ENCODE results near the gene STARD3. TPM values are rescaled to one million over a fixed set of nuclear protein-coding genes. Genes with fewer than 3 reads are reported as not detected.
A peak's percentile ranks its signal among the peaks of the same experiment; 100 is the strongest.

STARD3 gene
- total RNA-seq, 1 donor from 2014 or later = 32.7 TPM

DNA sequence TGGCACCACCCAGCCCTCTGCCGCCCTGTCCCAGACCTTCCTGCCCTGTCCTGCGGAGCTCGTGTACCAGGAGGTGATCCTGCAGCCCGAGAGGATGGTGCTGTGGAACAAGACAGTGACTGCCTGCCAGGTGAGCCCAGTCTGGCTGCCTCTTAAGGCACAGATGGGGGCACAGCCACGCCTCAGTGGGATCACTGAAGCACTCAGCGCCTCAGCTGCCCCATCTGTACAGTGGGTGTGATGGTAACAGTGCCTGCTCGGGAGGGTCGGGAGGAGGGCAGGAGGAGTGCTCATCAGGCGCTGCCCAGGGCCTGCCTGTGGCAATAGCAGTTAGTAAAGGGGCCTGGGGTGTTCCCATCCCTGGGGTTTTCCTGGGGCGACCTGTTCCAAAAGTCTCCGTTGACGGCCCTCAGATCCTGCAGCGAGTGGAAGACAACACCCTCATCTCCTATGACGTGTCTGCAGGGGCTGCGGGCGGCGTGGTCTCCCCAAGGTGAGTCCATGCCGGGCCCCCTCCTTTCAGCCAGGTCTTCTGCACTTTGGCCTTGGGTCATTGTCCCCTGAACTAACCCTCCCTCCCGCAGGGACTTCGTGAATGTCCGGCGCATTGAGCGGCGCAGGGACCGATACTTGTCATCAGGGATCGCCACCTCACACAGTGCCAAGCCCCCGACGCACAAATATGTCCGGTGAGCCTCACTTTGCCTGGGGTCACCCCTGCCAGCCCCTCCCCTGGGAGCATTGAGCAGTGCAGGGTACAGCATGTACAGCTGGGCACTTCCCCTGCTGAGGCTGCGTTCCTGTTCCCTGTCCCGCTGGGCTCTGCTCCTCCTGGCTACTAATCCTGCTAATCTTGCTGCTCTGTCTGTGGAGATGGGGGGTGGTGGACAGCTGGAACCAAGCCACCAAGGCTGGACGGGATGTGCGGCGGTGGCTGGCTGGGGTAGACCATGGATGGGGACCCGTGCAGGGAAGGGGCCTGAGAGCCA, 23.7 kb downstream of the STARD3 start:
- peak in 1 of 2 donors; percentile 26 for DNase-seq (ENCODE audit: low read depth in 2 of 2)

DNA sequence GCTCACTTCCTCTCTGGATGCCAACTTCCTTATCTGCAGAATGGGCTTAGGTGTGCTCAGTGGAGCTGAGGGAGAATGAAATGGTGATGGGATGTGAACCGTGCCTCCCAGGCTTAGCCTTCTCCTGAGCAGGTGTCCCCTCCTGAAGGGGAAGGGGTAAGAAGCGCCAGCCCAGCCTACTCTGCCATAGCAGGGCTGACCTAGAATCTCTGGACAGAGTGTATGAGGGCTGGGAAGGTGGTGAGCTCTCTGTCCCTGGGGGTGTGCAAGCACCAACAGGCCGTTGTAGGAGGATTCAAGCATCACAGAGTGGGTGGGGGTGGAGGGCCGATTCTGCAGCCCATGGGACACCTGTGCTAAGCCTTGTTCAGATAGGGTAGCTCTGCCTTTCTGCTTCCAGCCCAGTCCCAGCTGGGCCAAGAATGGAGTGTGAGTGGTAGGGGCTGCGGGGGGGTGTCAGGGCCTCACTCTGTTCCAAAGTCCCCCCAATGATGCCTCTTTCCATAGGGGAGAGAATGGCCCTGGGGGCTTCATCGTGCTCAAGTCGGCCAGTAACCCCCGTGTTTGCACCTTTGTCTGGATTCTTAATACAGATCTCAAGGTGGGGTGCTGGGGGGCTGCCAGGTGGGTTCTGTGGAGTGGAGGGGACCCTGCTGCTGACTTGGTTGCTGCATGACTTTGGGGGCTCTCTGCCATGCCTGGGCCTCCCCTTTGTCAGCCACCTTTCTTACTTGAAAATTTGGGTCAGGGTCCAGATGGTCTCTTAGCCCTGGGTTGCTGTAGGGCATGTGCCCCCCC, 25.0 kb downstream of the STARD3 start:
- no peak for DNase-seq (ENCODE audit: low read depth in 2 of 2)

DNA sequence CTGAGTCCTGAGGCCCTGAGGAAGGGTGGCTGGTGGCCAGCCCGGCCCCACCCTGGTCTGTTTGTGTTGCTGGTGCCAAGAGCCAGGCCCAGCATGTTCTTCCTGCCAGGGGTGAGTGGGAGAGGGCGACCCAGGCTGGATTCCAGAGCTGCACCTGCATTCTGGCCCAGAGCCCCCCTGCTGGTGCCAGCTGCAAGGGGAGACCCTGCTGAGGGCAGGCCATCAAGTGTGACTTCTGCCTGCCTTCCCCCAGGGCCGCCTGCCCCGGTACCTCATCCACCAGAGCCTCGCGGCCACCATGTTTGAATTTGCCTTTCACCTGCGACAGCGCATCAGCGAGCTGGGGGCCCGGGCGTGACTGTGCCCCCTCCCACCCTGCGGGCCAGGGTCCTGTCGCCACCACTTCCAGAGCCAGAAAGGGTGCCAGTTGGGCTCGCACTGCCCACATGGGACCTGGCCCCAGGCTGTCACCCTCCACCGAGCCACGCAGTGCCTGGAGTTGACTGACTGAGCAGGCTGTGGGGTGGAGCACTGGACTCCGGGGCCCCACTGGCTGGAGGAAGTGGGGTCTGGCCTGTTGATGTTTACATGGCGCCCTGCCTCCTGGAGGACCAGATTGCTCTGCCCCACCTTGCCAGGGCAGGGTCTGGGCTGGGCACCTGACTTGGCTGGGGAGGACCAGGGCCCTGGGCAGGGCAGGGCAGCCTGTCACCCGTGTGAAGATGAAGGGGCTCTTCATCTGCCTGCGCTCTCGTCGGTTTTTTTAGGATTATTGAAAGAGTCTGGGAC, 25.8 kb downstream of the STARD3 start:
- DNase-seq (ENCODE audit: low read depth in 2 of 2) = no peak

DNA sequence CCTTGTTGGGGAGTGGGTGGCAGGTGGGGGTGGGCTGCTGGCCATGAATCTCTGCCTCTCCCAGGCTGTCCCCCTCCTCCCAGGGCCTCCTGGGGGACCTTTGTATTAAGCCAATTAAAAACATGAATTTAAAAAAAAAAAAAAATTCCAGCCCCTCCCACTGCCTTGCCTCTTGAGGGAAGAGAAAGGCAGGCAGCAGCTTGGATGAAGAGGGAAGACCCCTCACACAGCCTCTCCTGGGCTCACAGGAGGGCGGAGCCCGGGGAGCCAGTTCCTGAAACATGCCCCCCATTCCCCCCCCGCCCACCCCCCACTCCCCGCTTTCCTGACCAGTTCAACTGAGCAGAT, 26.4 kb downstream of the STARD3 start:
- DNase-seq (ENCODE audit: low read depth in 2 of 2) = no peak

DNA sequence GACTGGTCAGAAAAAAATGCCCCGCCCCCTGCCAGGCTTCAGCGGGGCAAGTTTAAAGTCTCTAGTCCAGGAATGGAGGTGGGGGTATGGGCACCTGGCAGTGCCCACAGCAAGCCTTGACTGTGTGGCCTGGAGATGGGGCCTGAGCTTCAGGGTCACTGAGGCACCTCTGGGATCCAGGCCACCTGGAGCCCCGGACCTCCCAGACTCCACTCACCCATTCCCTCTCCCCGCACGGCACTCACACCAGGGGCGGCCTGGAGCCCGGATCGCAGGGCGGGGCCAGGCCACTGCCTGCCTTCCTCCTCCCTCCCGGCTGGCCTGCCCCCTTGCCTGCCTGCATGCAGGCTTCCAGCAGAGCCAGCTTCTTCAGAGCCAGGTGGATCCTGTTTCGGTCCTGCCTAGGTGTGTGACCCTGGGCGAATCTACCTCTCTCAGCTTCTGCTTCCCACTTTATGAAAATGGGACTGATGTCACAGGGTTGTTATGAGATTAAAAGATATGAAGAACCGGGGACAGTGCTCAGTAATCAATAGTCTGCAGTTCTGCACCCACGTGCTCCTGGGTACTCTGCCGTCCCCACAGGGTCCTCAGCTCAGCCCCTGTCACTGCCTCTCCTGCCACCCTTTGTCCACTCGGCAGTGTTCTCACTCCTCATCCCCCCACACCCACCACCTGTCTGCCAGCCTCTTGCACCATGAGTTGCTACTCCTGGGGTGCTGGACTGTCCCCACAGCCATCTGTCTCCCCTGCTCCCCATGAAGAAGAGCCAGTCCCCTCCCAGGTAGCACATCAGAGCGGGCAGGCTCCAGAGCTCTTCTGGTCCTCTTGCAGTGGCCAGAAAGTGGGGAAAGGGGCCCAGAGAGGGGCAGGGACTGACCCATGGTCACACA, 27.0 kb downstream of the STARD3 start:
- peak in 1 of 2 donors; percentile 36 for DNase-seq (ENCODE audit: low read depth in 2 of 2)

DNA sequence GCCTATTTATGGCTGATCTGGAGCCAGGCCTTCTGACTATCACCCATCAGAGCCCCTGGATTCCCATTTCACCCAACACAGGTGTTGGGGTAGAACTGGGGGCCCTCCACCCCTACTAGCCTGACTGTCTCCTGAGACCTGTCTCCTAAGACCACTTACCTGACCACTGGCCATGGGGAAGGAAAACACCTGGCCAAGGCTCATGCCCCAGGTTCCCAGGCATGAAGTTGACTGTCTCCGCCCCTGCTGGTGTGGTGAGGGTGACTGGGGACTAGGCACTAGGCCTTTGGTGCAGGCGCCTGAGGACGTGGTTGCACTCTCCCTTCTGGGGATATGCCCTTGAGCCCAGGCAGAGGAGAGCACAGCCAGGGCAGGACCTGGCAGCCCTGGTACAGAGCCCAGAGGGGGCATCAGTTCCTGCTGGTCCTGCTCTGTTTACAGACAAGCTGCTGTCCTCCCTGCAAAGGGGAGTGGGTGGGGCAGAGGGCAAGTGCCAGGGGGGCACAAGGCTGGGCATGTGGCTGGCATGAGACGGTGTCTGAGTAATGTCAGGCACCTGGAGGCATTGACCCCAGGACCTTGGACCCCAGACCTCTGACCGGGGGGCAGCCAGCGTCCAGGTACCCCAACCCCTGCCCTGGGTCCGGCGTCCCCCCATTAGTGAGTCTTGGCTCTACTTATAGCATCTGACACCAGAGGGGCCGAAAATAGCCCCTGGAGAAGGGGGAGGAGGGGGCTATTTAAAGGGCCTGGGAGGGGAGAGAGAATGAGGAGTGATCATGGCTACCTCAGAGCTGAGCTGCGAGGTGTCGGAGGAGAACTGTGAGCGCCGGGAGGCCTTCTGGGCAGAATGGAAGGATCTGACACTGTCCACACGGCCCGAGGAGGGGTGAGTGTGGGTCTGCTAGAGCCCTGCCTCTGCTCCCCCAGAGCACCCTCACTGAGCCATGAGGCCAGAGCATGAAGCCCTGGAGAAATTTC, 27.9 kb downstream of the STARD3 start, which contains the start of gene TCAP:
Gene TCAP (plus strand): TSS at position 769 of the 981 bp plus-strand sequence. CDS start 11 bp downstream, at position 780.
- no peak for DNase-seq (ENCODE audit: low read depth in 2 of 2)

DNA sequence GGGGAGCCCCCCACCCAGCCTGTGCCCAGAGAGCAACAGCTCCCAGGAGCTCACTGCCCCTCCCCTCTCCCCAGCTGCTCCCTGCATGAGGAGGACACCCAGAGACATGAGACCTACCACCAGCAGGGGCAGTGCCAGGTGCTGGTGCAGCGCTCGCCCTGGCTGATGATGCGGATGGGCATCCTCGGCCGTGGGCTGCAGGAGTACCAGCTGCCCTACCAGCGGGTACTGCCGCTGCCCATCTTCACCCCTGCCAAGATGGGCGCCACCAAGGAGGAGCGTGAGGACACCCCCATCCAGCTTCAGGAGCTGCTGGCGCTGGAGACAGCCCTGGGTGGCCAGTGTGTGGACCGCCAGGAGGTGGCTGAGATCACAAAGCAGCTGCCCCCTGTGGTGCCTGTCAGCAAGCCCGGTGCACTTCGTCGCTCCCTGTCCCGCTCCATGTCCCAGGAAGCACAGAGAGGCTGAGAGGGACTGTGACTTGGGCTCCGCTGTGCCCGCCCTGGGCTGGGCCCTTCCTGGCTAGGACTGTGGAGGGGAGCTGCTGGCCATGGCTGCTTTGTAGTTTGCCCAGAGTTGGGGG, 28.8 kb downstream of the STARD3 start:
- no peak for DNase-seq (ENCODE audit: low read depth in 2 of 2)

DNA sequence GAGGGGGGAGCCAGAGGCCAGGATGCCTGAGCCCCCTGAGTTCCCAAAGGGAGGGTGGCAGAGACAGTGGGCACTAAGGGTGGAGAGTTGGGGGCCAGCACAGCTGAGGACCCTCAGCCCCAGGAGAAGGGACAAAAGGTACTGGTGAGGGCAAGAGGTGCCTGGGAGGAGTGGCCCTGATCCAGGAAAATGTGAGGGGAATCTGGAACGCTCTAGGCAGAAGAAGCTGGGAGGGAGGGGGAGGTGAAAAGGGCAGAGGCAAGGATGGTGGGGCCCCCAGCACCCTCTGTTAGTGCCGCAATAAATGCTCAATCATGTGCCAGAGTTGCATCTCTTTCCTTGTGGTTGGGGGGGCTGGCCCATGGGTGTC, 29.3 kb downstream of the STARD3 start:
- DNase-seq (ENCODE audit: low read depth in 2 of 2) = no peak

DNA sequence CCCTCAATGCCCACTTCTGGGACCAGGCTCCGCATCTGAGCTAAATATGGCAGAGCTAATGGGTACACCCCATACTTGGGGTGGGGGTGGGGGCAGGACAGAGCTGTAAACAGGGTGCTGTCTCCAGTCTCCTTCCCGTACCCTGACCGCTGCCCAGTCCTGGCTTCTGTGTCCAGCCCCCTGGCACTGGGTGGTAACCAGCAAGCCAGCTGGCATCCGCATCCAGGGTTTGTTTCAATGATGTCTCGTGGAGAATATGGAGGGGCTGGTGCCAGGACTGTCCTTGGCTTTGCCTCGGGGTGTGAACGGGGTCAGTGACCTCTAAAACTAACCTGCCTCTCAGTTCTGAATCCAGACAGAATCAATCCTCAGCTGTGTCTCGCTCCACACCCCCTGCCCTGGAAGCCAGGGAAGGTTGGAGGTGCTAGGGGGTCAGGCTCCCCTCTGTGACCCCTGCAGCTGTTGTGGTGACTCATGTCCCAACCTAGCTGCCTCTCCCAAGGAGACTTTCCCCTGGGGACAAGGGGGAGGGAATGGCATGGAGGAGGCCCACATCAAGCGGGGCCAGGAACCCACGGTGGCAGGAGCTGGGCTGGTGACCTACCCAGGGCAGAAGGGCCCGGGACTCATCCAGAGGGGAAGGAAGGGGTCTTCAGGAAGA, 29.8 kb downstream of the STARD3 start:
- no peak for DNase-seq (ENCODE audit: low read depth in 2 of 2)

DNA sequence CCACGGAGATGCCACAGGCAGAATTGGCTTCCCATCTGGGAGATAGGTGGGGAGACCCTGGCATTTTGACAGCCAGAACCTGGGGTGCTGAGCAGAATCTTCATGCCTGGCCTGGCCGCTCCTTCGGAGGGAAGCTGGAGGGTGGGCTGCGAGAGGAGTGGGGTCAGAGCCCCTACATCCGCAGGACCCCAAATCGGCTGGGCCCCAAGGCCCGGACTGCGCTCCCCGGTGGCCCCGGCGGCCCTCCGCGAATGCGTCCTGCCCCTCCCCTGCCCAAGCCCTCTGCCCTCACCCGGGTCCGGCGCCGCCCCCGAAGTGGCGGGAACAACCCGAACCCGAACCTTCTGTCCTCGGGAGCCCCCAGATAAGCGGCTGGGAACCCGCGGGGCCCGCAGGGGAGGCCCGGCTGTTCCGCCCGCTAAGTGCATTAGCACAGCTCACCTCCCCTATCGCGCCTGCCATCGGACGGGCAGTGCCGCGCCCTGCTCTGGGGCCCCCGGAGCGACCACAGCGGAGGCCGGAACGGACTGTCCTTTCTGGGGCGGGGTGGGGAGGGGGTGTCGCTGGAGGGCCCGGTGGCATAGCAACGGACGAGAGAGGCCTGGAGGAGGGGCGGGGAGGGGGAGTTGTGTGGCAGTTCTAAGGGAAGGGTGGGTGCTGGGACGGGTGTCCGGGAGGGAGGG, 30.5 kb downstream of the STARD3 start:
- no peak for DNase-seq (ENCODE audit: low read depth in 2 of 2)

DNA sequence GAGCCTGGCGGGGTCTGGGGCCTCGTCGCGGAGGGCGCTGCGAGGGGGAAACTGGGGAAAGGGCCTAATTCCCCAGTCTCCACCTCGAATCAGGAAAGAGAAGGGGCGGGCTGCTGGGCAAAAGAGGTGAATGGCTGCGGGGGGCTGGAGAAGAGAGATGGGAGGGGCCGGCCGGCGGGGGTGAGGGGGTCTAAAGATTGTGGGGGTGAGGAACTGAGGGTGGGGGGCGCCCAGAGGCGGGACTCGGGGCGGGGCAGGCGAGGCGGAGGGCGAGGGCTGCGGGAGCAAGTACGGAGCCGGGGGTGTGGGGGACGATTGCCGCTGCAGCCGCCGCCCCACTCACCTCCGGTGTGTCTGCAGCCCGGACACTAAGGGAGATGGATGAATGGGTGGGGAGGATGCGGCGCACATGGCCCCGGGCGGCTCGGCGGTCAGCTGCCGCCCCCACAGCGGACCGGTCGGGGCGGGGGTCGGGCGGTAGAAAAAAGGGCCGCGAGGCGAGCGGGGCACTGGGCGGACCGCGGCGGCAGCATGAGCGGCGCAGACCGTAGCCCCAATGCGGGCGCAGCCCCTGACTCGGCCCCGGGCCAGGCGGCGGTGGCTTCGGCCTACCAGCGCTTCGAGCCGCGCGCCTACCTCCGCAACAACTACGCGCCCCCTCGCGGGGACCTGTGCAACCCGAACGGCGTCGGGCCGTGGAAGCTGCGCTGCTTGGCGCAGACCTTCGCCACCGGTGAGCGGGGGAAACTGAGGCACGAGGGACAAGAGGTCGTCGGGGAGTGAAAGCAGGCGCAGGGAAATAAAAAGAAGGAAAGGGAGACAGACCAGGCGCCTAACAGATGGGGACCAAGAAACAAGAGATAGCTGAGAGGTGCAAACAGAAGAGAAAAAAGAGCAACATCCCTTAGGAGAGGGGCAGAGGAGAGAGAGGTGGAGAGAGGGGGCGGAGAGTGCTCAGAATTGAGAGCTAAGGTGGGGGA, 31.3 kb downstream of the STARD3 start, which contains the start of gene PNMT:
Gene PNMT (plus strand): TSS at position 509 of the 980 bp plus-strand sequence. CDS start 23 bp downstream, at position 532.
- peak in 1 of 2 donors; percentile 73 for DNase-seq (ENCODE audit: low read depth in 2 of 2)

DNA sequence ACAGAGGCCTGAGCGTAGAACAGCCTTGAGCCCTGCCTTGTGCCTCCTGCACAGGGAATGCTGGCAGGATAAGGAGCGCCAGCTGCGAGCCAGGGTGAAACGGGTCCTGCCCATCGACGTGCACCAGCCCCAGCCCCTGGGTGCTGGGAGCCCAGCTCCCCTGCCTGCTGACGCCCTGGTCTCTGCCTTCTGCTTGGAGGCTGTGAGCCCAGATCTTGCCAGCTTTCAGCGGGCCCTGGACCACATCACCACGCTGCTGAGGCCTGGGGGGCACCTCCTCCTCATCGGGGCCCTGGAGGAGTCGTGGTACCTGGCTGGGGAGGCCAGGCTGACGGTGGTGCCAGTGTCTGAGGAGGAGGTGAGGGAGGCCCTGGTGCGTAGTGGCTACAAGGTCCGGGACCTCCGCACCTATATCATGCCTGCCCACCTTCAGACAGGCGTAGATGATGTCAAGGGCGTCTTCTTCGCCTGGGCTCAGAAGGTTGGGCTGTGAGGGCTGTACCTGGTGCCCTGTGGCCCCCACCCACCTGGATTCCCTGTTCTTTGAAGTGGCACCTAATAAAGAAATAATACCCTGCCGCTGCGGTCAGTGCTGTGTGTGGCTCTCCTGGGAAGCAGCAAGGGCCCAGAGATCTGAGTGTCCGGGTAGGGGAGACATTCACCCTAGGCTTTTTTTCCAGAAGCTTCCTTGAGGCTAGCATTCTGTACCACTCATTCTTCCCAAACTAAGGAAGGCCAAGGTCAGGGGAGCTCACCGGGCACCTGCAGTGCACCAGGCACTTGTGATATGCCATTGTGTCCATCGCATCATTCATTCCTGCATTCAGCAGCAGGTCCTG, 33.2 kb downstream of the STARD3 start:
- DNase-seq (ENCODE audit: low read depth in 2 of 2) = no peak

DNA sequence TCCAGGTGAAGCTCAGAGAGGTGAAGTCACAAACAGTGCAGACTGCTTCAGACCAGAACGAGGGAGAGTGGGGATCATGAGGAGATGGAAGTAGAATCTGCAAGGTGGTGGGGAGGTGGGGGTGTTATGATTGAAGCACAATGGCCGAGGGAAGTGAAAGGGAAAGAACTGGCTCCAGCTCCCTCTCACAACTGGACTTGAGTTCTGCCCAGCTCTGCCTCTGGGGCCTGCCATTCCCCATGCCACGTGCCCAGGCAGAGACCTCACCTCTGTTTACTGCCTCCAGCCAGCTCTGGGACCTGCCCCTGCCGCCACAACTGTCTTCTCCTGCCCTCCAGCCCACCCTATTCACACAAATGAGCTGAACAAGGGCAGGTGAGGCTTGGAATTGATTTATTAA, 33.8 kb downstream of the STARD3 start:
- DNase-seq (ENCODE audit: low read depth in 2 of 2) = no peak

DNA sequence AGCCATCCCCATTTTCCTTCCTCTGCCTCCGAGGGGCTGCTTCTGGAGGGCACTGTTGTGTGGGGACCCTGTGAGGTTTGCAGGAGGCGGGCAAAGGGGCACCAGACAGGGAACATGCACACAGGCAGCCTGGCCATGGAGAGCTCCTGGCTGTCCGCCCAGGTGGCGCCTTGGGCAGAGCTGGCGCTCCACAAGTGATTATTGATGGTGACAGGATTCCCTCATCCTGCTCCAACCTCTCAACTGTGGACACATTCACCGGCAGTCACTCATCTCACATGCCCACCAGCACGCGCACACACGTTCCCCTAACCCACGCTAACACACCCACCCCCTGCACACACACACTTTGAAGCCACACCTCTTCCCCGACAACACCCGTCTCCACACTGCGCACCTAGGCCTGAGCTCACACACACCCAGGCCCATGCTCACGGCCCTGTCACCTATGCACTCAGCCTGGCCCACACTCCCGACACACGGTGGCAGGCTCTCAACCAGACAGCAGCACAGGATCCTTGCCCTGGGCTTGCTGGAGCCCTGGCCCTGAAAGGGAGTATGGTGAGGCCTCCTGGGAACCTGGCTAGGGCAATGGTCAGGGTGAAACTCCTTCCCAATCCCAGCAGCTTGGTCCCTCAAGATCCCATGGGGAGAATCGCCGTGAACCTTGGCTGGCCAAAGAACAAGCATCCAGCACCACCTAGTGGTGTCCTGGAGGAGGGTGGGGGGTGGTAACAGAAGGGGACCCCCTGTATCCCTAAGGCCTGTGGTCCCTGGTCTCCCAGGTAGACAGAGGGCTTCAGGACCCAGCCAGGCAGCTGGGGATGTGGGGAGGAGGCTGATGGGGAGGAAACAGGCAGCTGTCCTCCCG, 34.9 kb downstream of the STARD3 start:
- peak in 1 of 2 donors; percentile 59 for DNase-seq (ENCODE audit: low read depth in 2 of 2)

Data from dermis microvascular lymphatic vessel endothelial cell (primary cell).